Neural cell (in vitro differentiated cells): Measurements from ENCODE around the gene GRM6. TPM values are rescaled to one million over a fixed set of nuclear protein-coding genes. Genes with fewer than 3 reads are reported as not detected.

Experiments used
- polyA plus RNA-seq: library from polyadenylated mRNA; depleted of rRNA; stranded (reverse); fragments of >200 nt; gene quantifications from 2 replicates; pipeline ENCODE4 v1.2.3, GENCODE V29; 2014

Gene GRM6
- polyA plus RNA-seq, 1 donor from 2014 or later = not detected

Other genes starting within 250 kb of the GRM6 start
- 30.0 and 35.1 TPM in 2 replicates for gene ZNF354B, start 135.4 kb downstream of the GRM6 start, polyA plus RNA-seq
- gene ZFP2, start 99.4 kb downstream of the GRM6 start, polyA plus RNA-seq = 7.6 and 14.5 TPM in 2 replicates
- 0.61 and 1.1 TPM in 2 replicates for gene ZNF454, start 54.1 kb downstream of the GRM6 start, polyA plus RNA-seq
- 18.7 and 21.0 TPM in 2 replicates for gene ZNF879, start 28.5 kb upstream of the GRM6 start, polyA plus RNA-seq
- gene ZNF354C, start 65.1 kb upstream of the GRM6 start, polyA plus RNA-seq = 4.4 and 6.1 TPM in 2 replicates